H1 (cell line): ENCODE measurements around the gene MYADM.

Experiments used
- CTCF ChIP-seq, 3 experiments: IDR thresholded peaks; 1 replicate in 2 of 3; 2 replicates in 1 of 3; pipeline versions ENCODE4 v1.5.1 to v1.6.1; 2011; ENCODE audit warnings: low read length in 3 of 3, mild to moderate bottlenecking in 3 of 3, inconsistent platforms in 2 of 3, low read depth in 1 of 3, moderate library complexity in 1 of 3; ENCODE audit not compliant: insufficient read depth in 1 of 3; ENCODE audit errors: control extremely low read depth in 1 of 3
- EZH2 ChIP-seq: fragments of 200-600 bp; sonication (generic); IDR thresholded peaks from 2 replicates; pipeline ENCODE4 v1.7.1; 2012; ENCODE audit warnings: low read depth, mild to moderate bottlenecking, moderate library complexity, low read length, inconsistent platforms; ENCODE audit not compliant: severe bottlenecking
- FOSL1 ChIP-seq: IDR thresholded peaks from 2 replicates; pipeline ENCODE4 v1.6.1; 2011; ENCODE audit warnings: mild to moderate bottlenecking, low read depth, low read length, moderate library complexity; ENCODE audit not compliant: insufficient read depth
- JUN ChIP-seq: IDR thresholded peaks from 2 replicates; pipeline ENCODE4 v1.6.1; 2011; ENCODE audit warnings: low read depth, mild to moderate bottlenecking, improper control_type of control experiment, low read length
- POLR2A ChIP-seq, 2 experiments: IDR thresholded peaks; 1 replicate in 1 of 2; 2 replicates in 1 of 2; pipeline ENCODE4 v1.6.1; 2011; ENCODE audit warnings: low read depth in 2 of 2, low read length in 2 of 2, mild to moderate bottlenecking in 2 of 2; ENCODE audit errors: control extremely low read depth in 1 of 2
- POLR2AphosphoS5 ChIP-seq: IDR thresholded peaks from 2 replicates; pipeline ENCODE4 v1.6.1; 2011; ENCODE audit warnings: low read depth, low read length
- RFX5 ChIP-seq: IDR thresholded peaks from 2 replicates; pipeline ENCODE4 v1.6.1; 2011; ENCODE audit warnings: low read depth, low read length, improper control_type of control experiment, borderline replicate concordance
- SIRT6 ChIP-seq: IDR thresholded peaks from one replicate; pipeline ENCODE4 v1.7.1; 2012; ENCODE audit warnings: low read length, inconsistent platforms
- TF ChIP-seq, protein P1 (sequence below): IDR thresholded peaks from 2 replicates; pipeline ENCODE4 v1.6.1; 2012; ENCODE audit warnings: low read length, inconsistent platforms

DNA sequence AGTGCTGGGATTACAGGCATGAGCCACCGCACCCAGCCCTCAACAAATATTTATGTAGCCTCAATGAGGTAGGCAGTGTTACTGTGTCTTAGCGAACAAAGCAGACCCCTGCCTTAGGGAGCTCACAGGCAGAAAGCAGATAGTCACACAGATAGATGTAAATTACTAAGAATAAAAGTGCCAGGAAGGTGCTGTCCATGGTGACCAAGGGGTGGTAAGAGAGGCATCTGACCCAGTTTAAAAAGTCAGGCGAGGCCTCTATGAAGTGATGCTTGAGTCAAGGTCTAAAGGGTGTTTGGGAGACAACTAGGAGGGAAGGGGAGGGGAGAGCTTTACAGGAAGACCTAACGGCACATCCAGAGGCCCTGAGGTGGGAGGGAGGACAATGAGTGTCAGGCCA is 29.0 kb downstream of the MYADM start:
- TF ChIP-seq POLR2AphosphoS5 (no peak), FOSL1 (no peak), EZH2 (no peak), JUN (no peak), RFX5 (no peak), CTCF (IDR thresholded peaks at IDR 0.05; ENCODE audit: control extremely low read depth in 1 of 3, insufficient read depth in 1 of 3, low read depth in 1 of 3, low read length in 3 of 3) (no peak), POLR2A (IDR thresholded peaks at IDR 0.05; ENCODE audit: control extremely low read depth in 1 of 2, low read depth in 2 of 2, low read length in 2 of 2) (no peak), SIRT6 (no peak)
- TF ChIP-seq, protein P1, sequence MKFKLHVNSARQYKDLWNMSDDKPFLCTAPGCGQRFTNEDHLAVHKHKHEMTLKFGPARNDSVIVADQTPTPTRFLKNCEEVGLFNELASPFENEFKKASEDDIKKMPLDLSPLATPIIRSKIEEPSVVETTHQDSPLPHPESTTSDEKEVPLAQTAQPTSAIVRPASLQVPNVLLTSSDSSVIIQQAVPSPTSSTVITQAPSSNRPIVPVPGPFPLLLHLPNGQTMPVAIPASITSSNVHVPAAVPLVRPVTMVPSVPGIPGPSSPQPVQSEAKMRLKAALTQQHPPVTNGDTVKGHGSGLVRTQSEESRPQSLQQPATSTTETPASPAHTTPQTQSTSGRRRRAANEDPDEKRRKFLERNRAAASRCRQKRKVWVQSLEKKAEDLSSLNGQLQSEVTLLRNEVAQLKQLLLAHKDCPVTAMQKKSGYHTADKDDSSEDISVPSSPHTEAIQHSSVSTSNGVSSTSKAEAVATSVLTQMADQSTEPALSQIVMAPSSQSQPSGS = no peak
